Neural cell (in vitro differentiated cells): ENCODE results near the gene ANO1. TPM values are rescaled to one million over a fixed set of nuclear protein-coding genes. Genes with fewer than 3 reads are reported as not detected.

Experiments used
- H2AFZ ChIP-seq: fragments of 200-600, 300-800 bp; sonication (generic), shearing (Covaris generic); 2 replicates; pipeline ENCODE4 v1.6.0; 2014; ENCODE audit warnings: low read depth, mild to moderate bottlenecking, antibody characterized with exemption, low read length, moderate library complexity
- H3F3A ChIP-seq: fragments of 200-600 bp; shearing (Covaris generic); 2 replicates; pipeline ENCODE4 v1.6.1; 2016; ENCODE audit warnings: mild to moderate bottlenecking, moderate library complexity, mixed read lengths, antibody characterized with exemption, low read length; ENCODE audit not compliant: insufficient read depth, poor library complexity, severe bottlenecking
- H3K27ac ChIP-seq: fragments of 200-600, 300-800 bp; sonication (generic), shearing (Covaris generic); 2 replicates; pipeline ENCODE4 v1.5.1; 2014; ENCODE audit warnings: mild to moderate bottlenecking, low read length, moderate library complexity
- H3K27me3 ChIP-seq: fragments of 300-800, 200-600 bp; sonication (generic), shearing (Covaris generic); 2 replicates; pipeline ENCODE4 v1.6.0; 2014; ENCODE audit warnings: mild to moderate bottlenecking, low read depth, low read length, moderate library complexity; ENCODE audit not compliant: insufficient read depth
- H3K36me3 ChIP-seq: fragments of 300-800, 200-600 bp; sonication (generic), shearing (Covaris generic); 2 replicates; pipeline ENCODE4 v1.5.1; 2014; ENCODE audit warnings: mild to moderate bottlenecking, antibody characterized with exemption, low read length, moderate library complexity; ENCODE audit not compliant: insufficient read depth
- H3K4me2 ChIP-seq: fragments of 300-800, 200-600 bp; sonication (generic), shearing (Covaris generic); 2 replicates; pipeline ENCODE4 v1.6.0; 2014; ENCODE audit warnings: mild to moderate bottlenecking, low read length
- H3K4me3 ChIP-seq: fragments of 300-800, 200-600 bp; sonication (generic), shearing (Covaris generic); 2 replicates; pipeline ENCODE4 v1.5.1; 2014; ENCODE audit warnings: mild to moderate bottlenecking, low read length, moderate library complexity
- H3K79me2 ChIP-seq: fragments of 200-600 bp; shearing (Covaris generic); replicated peaks from 2 replicates; pipeline ENCODE4 v1.6.0; 2014; ENCODE audit warnings: mild to moderate bottlenecking, low read length, moderate library complexity; ENCODE audit not compliant: insufficient read depth
- H3K9ac ChIP-seq: fragments of 300-800, 200-600 bp; sonication (generic), shearing (Covaris generic); 2 replicates; pipeline ENCODE4 v1.6.1; 2016; ENCODE audit warnings: mild to moderate bottlenecking, low read length, mixed read lengths
- H3K9me2 ChIP-seq: fragments of 200-600 bp; shearing (Covaris generic); 2 replicates; pipeline ENCODE4 v1.6.1; 2016; ENCODE audit warnings: mild to moderate bottlenecking, low read length, mixed read lengths; ENCODE audit not compliant: insufficient read depth
- H3K9me3 ChIP-seq: fragments of 200-600, 300-800 bp; sonication (generic), shearing (Covaris generic); 2 replicates; pipeline ENCODE4 v1.6.1; 2016; ENCODE audit warnings: mild to moderate bottlenecking, mixed run types, low read length, moderate library complexity, mixed read lengths
- H4K20me1 ChIP-seq: fragments of 200-600 bp; shearing (Covaris generic); 2 replicates; pipeline ENCODE4 v1.6.1; 2016; ENCODE audit warnings: mild to moderate bottlenecking, mixed run types; ENCODE audit not compliant: insufficient read depth
- CTCF ChIP-seq: fragments of 450-650 bp; IDR thresholded peaks from 2 replicates; pipeline ENCODE4 v1.5.1; 2014; ENCODE audit warnings: antibody characterized with exemption, mild to moderate bottlenecking, moderate library complexity; ENCODE audit not compliant: poor library complexity, severe bottlenecking
- EP300 ChIP-seq: fragments of 450-650 bp; conservative IDR thresholded peaks from 2 replicates; pipeline ENCODE4 v1.6.1; 2014; ENCODE audit warnings: antibody characterized with exemption, mild to moderate bottlenecking, moderate library complexity; ENCODE audit not compliant: poor library complexity, severe bottlenecking
- EZH2 ChIP-seq: fragments of 200-600, 300-800 bp; shearing (Covaris generic), sonication (generic); IDR thresholded peaks from 2 replicates; pipeline ENCODE4 v1.6.1; 2014; ENCODE audit warnings: antibody characterized with exemption, low read length, borderline replicate concordance, mild to moderate bottlenecking; ENCODE audit not compliant: insufficient read depth, poor library complexity, severe bottlenecking
- MXI1 ChIP-seq: fragments of 450-650 bp; conservative IDR thresholded peaks from 2 replicates; pipeline ENCODE4 v1.6.1; 2014; ENCODE audit warnings: antibody characterized with exemption, mild to moderate bottlenecking; ENCODE audit not compliant: poor library complexity, severe bottlenecking
- POLR2AphosphoS5 ChIP-seq: IDR thresholded peaks from 2 replicates; pipeline ENCODE4 v1.6.1; 2012
- RAD21 ChIP-seq: fragments of 450-650 bp; conservative IDR thresholded peaks from 2 replicates; pipeline ENCODE4 v1.6.1; 2014; ENCODE audit warnings: antibody characterized with exemption, mild to moderate bottlenecking, moderate library complexity
- REST ChIP-seq: IDR thresholded peaks from 2 replicates; pipeline ENCODE4 v1.6.1; 2012; ENCODE audit warnings: borderline replicate concordance
- SMC3 ChIP-seq: fragments of 450-650 bp; conservative IDR thresholded peaks from 2 replicates; pipeline ENCODE4 v1.6.1; 2014; ENCODE audit warnings: antibody characterized with exemption, mild to moderate bottlenecking, moderate library complexity; ENCODE audit not compliant: poor library complexity
- TAF1 ChIP-seq: IDR thresholded peaks from 2 replicates; pipeline ENCODE4 v1.6.1; 2012; ENCODE audit warnings: low read depth
- polyA plus RNA-seq: library from polyadenylated mRNA; depleted of rRNA; stranded (reverse); fragments of >200 nt; gene quantifications from 2 replicates; pipeline ENCODE4 v1.2.3, GENCODE V29; 2014

Gene ANO1
- polyA plus RNA-seq, 1 donor from 2014 or later: not detected

GRCh38 chr11:70075836-70076235, 2.3 kb upstream of the ANO1 start (continued):
- no peak for TF ChIP-seq EZH2

GRCh38 chr11:70076461-70076931, 1.6 kb upstream of the ANO1 start:
- no peaks in the 10 kb centered on the region for H3K79me2 ChIP-seq
- H3K27me3 ChIP-seq: peaks cover 59% of the 10 kb centered on the region
- no peak overlapping the region for H3K9ac ChIP-seq
- no peaks in the 10 kb centered on the region for H3F3A ChIP-seq
- no peaks in the 10 kb centered on the region for H4K20me1 ChIP-seq
- H3K9me3 ChIP-seq: no peaks in the 10 kb centered on the region
- H3K36me3 ChIP-seq: no peaks in the 10 kb centered on the region
- no peak overlapping the region for H3K27ac ChIP-seq
- no peak overlapping the region for H3K4me3 ChIP-seq
- H3K4me2 ChIP-seq: no peak overlapping the region
- no peak for TF ChIP-seq POLR2AphosphoS5
- TF ChIP-seq EZH2: no peak
- TF ChIP-seq EP300: no peak
- no peak for TF ChIP-seq RAD21
- TF ChIP-seq CTCF: no peak
- no peak for TF ChIP-seq TAF1
- no peak for TF ChIP-seq MXI1
- TF ChIP-seq REST: no peak
- TF ChIP-seq SMC3: no peak
- H2AFZ ChIP-seq: no peak overlapping the region
- no peaks in the 10 kb centered on the region for H3K9me2 ChIP-seq

GRCh38 chr11:70077411-70078094, 564 bp upstream of the ANO1 start:
- Histone ChIP-seq H3K27ac (no peak overlapping the region), H3K9me3 (no peaks in the 10 kb centered on the region), H3F3A (no peaks in the 10 kb centered on the region), H3K4me2 (no peak overlapping the region), H2AFZ (no peak overlapping the region), H4K20me1 (no peaks in the 10 kb centered on the region), H3K27me3 (peaks cover 57% of the 10 kb centered on the region), H3K79me2 (no peaks in the 10 kb centered on the region), H3K9me2 (no peaks in the 10 kb centered on the region), H3K36me3 (no peaks in the 10 kb centered on the region), H3K4me3 (peak overlapping the region; percentile 23), H3K9ac (no peak overlapping the region)
- TF ChIP-seq RAD21: no peak
- no peak for TF ChIP-seq POLR2AphosphoS5
- no peak for TF ChIP-seq EP300
- TF ChIP-seq MXI1: no peak
- TF ChIP-seq REST: no peak
- TF ChIP-seq SMC3: no peak
- no peak for TF ChIP-seq CTCF
- no peak for TF ChIP-seq TAF1
- TF ChIP-seq EZH2: no peak
